Activated T-cell treated with anti-CD3 and anti-CD28 coated beads for 48 hours (primary cell): ENCODE data around the gene TAF13.

ENCODE experiments used
- DNase-seq: peaks from one replicate; pipeline ENCODE4 v3.0.0-alpha.2; 2020; ENCODE audit warnings: low read depth

The TAF13 gene, protein sequence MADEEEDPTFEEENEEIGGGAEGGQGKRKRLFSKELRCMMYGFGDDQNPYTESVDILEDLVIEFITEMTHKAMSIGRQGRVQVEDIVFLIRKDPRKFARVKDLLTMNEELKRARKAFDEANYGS

DNA sequence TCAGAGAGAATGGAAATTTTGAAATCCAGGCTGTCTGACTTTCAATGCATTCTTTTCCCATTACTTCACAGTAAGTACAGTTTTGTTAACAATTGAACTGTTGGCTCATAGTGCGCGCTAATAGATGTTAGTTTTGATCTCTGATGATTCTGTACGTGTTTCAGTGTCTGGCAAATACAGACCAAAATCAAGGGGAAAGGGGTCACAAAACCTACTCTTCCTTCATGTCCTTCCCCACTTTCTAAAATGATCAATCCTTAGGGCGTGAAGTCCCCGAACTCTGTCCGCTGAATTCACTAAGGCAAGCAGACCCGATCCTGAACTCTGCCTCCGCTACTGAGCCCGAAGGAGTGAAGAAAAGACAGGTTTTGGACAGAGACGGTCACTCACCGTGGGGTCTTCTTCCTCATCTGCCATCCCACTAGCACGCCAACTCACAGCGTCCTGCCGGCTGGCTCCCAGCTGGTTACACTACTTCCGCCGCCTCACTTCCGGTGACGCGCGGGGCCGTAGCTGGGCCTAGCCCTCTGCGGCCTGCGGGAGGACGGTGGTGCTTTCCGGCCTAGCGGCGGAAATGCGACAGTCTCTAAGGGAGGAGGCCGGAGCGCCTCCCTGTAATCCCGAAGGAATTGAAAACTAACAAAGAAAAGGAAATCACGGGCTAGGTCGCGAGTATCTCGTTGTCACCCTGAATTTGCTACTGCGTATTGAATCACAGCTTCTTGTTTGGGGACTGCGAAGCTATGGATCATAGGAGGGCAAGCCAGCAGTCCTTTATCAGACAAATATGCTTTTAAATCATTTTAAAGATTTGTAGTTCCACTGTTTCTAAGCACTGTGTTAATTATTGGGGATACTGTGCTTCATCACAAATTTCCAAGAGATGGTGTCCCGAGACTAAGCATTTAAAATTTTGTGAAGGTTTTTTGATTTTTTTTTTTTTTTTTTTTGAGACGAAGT lies at the start of gene TAF13:
Gene TAF13, minus strand, starts transcription at position 473 of the 960 bp plus-strand sequence. Its CDS starts 56 bp downstream, at position 417.
- peak; percentile 88 for DNase-seq

DNA sequence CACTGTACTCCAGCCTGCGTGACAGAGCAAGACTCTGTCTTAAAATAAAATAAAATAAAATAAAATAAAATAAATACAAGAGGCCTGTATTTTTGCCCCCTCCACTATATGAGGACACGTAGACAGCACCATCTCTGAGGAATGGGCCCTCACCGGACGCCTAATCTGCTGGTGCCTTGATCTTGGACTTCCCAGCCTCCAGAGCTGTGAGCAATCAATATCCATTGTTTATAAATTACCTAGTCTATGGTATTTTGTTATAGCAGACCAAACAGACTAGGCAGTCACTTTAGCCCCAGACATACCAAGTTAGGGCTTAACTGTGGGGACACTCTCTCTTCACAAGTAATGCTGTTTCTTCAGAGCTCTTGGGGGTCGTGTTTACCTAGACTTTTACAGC lies 44.6 kb upstream of the TAF13 start:
- no peak for DNase-seq

DNA sequence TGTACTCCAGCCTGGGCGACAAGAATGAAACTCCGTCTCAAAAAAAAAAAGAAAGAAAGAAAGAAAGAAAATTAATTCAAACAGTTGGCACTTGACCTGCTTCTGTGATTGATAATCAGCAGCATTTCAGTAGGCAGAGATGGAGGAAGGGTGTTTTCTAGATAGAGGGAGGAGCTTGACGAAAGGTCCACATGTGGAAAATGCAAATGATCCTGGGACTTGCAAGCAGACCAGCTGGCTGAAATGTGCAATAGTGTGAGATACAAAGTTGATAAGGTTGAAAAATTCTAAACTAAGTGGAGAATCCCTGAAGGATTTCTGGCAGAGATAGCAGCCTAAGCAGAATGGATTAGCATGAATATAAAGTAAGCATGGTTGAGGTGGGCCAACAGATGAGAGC lies 42.3 kb upstream of the TAF13 start:
- no peak for DNase-seq

DNA sequence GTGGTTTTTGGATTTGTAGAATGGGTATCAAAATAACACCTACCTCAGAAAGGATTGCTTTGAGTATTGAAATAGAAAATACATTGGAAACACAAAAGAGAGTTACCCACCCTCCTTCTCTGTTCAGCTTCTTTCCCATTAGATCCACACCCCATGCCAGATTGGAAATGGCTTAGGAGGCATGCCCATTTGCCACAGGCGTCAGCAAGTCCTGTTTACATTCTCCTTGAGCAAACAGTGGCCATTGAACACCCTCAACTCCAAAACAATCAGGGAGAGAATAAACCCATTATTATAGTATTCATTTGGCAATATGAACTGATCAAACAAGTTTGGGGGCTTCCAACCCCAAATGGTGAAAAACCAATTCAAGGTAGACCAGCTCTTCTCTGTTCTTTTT lies 40.5 kb upstream of the TAF13 start:
- DNase-seq, result no peak

DNA sequence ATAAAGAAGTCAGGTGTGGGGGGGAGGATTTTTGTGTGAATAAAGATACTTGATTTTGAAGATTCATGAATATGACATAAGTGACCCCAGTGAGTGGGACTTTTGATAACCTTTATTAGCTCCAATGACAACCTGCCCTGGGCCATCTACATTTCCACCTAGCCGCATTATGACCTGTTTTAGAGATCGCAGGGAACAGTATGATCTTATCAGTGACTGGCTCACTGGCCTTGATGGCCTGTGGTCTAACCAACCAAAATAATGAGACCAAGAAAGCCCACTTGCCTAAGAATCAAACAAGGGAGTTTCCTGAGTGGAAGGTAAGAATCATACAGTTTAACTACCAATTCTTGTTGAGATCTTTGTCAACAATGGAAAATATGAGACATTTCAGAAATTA lies 39.9 kb upstream of the TAF13 start:
- no peak for DNase-seq

DNA sequence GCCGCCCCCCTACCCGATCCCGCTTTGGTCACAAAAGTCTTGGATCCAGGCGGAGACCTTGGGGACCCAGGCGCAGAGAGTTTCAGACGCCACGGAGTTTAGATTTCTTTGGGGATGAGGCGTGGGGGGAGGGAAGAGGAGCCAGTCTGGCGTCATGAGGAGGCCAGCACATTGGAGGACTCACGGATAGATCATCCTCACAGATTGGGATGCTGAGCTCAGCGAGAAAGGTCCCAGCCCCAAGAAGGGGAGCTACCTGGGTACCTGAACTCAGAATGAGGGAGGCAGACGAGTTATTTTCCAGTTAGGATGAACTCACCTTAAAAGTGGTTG lies 38.5 kb upstream of the TAF13 start:
- no peak for DNase-seq

DNA sequence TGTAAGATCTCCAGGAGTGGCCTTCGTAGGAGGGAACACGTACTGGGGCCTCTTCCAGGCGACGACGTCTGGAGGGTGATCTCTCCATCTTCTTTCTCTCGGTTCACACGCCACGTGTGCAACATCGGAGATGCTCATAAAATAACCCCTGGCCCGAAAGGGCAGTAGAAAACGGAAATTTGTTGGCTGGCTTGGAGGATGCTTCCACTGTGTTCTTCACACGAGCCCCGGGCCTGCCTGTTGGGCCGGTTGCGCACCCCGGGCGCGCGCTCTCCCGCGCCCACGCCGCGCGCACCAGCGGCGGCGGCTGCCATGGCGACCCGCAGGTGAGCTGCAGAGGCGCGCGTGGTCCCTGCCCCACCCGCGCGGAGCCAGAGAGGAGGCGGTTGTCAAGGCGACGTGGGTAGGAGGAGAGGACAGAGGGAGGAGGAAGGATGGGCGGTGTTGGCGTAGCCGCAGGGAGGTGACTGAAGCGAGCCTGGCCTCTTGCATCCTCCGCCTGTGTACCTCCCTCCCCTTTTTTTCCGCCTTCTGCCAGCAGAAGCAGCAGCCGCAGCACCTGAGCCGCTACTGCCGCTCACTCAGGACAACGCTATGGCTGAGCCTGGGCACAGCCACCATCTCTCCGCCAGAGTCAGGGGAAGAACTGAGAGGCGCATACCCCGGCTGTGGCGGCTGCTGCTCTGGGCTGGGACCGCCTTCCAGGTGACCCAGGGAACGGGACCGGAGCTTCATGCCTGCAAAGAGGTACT lies 38.0 kb upstream of the TAF13 start, which contains the start of gene ELAPOR1:
Gene ELAPOR1, plus strand, starts transcription at position 526 of the 752 bp plus-strand sequence. Its CDS starts 69 bp downstream, at position 595.
- DNase-seq, result peak; percentile 63

DNA sequence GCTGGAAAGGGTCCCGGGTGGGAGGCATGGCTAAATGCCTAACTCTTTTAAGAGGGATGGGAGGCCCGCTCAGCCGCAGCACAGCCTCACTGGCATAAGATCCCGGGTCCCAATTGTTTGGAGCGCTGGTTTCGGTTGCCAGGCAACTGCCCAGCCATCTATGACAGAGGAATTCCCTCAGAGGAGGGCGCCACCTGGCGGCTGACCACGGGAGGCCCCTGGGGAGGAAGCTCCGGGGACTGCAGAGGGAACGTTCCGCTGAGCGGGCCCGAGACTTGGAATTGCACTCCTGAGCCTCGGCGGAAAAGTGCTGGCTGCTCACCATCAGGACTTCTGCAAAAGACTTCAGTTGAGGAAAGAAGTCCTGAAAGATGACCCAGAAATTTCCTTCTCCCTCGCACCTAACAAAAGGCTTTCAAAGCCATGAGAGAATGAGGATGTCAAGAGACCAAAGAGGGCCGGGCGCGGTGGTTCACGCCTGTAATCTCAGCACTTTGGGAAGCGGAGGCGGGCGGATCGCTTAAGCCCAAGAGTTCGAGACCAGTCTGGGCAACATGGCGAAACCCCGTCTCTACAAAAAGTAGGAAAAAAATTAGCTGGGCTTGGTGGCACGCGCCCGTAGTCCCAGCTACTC lies 37.0 kb upstream of the TAF13 start:
- DNase-seq, result peak; percentile 88

DNA sequence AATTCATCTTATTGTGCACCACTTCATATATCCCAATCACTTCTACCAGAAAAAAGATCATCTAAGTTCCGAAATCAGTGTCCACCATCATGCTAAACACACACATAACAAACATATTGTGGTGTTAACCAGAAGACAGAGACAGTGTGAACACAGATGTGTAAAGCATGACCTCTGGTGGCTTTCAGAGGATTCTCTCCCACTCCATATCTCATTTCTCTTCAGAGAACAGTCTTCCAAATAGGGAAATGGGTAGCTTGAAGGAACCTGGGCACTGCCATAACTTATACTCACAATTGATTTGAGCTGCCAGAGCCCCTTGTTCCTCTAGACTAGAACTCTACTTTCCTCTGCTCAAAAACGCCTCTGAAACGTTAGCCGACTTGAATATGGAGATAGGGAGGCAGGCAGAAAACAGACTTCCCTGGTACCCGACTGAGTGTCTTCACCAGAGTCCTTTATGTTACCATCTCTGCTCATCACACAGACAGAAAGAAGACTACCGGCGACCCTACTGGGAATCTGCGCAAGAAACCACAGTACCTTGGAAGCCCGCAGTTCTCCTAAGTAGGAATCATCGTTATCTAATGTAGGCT lies 36.4 kb upstream of the TAF13 start:
- DNase-seq, result no peak

DNA sequence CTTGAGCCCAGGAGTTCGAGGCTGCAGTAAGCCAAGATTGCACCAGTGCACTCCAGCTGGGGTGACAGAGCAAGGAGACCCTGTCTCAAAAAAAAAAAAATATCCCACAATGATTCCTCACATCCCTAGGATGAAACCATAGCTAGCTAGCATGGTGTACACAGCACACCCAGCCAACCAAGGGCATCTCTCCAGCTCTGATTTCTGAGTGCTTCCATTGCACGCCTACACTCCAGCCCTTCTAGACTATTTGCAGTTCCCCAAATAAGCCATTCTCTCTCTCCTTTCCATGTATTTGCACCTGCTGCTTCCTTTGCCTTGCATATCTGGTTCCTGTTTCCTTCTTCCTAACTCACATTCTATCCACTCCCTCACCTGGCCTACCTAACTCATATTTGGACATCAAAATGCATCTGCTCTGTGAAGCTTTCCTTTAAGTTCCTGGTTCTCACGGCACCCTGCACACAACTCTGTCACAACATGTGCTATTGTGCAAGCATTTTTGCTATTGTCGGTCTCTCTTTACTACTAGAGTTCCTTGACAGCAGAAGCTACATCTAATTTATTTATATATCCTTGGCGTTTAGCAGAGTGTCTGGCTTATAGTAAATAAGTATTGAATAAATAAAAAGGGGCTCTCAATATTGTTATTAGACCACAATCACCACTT lies 35.7 kb upstream of the TAF13 start:
- no peak for DNase-seq

DNA sequence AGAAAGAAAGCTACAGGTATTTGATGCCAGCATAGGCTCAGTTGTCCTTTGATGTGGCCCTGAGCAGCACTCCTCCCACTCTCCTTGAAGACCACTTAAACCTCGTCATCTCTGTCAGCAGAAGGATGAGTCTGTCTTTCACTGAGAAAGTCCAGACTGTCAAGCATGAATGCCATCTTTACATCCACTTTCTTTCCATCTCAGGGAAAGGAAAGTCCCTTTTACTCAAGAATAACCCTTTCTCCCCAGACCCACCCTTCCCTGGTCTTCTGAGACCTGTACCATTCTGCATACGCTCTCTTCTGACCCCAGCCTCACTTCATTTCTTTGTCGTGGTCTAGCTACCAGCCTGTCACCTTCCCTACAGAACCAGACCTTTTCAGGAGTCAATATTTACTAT lies 34.1 kb upstream of the TAF13 start:
- no peak for DNase-seq

DNA sequence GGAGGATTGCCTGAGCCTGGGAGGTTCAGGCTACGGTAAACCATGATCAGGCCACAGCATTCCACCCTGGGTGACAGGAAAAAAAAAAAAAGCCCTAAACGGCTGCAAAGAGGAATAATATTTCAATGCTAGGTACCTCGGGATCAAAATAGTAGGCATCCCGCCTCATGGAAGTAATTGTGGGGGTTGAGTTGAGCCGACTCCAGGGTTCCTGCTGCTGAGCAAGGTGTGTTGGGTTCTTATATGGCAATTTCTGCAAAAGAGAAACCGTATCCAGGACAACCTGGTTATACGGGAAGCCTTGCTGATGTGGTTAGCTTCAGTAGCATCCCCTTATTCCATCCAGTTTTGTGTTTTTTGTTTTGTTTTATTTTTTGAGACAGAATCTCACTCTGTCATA lies 32.0 kb upstream of the TAF13 start:
- DNase-seq, result no peak

DNA sequence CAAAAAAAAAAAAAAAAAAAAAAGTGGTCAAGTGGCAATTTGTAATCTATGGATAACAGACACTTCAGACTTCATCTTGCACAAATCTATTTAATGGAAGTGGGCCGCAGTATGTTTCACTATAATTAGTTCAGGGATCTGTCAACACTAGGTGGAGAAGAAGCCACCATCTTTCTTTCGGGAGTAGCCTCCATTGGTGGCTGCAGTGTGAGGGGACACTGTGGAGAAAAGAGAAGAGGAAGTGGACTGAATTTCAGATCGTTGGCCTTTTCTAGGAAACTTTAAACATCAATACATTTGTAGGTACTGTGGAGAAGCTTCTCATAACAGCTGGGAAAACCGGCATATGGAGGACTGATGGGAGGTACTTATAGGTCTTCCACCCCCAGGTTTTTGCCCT lies 30.1 kb upstream of the TAF13 start:
- DNase-seq, result no peak

DNA sequence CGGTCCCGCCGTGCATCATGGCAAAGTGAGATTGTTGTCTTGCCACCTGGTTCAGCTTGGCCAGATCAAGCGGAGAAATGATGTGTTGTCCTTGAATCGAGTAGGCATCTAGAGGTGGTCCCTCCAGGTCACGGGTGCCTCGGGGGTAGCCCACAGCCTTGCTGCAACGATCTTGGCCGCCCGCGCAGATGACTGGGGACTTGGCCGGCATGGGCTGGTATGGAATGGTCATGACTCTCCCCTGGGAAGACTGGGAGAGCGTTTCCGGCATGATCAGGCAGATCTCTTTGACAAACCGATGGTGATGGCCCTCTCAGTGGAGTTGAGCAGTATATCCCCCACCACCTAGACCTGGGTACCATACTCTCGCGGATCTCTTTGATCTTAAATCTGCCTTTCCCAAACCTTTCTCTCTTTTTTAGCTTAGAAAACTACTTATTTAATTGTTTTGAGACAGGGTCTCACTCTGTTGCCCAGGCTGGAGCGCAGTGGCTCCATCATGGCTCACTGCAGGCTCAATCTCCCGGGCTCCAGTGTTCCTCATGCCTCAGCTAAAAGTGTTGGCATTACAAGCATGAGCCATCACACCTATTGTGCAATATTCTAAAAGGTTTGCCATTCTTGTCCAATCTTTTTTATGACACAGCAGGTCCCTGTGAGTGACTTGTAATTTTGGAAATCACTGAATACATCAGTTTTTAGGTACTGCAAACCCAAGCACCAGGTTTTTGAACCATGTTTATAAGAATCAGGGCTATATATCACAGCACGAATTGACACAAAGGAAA lies 28.8 kb upstream of the TAF13 start:
- no peak for DNase-seq

DNA sequence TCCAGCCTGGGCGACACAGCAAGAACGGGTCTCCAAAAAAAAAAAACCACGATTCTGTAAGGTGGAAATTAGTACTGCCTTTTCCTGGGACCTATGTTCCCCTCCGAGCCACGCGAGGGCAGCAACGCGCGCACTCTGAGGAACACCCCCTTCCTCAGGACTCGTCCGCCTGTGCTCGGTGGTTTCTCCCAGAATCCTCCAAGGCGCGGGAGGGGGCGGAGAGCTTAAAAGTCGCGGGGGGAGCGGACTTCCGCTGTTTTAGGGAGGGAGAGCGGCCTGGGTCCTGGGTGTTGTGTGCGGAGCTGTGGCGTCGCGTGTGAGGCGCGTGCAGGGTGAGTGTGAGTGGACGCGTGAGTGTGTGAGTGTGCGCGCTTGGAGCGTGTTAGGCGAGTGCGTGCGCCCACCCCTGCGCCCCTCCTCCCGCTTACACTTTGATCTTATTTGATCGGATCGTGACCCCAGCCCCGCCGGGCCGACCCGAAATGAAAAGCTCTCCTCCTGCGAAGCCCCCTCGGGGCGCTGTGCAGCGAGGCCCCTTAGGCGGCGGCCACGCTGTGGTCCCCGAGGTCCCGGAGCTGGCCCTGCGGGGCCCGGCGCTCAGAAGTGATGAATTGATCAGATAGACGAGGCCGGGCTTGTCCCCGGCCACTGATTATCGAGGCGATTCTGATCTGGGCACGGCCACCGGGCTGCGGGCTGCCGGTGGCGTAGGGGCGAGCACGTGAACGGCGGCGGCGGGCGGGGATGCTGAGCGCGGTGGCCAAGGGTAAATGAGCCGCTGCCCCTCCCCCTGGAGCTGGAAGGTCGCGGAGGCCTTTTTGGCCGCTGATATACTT lies 24.4 kb upstream of the TAF13 start:
- DNase-seq, result peak; percentile 93

DNA sequence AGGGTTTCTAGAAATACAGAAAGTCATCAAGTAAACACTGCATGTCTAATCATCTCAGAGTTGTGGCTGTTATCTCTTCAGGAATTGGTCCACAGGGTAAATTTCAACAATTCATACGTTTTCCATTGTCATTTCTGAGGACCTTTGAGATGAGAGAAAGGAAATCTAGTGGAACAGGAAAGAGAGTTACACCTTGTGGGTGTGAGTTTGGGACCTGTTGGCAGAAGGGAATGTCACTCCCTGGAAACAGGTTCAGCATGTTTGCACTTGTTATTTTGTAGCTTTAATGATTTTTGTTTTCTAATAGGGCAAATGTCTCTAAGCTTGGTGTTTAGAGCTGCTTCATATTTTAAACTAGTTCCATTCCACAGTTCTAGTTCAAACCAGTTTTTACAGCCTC lies 20.3 kb upstream of the TAF13 start:
- DNase-seq, result no peak

DNA sequence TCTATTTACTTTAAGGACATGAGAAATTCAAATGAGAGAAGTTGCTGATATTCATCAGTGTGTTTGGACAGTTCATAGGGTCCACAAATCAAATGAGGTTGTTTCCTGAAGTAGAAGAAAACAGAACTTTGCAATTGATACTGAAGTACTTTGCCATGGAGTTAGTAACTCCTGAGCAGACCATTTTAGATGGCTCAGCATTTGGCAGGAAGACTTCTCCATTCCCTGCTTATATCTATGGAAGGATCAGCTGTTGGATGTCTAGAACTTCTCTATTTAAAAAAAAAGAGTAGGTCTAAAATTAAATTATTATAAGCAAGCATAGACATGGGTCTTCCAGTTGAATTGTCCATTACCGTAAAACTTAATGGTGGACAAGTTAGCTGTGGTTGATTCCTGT lies 19.8 kb upstream of the TAF13 start:
- DNase-seq, result no peak

DNA sequence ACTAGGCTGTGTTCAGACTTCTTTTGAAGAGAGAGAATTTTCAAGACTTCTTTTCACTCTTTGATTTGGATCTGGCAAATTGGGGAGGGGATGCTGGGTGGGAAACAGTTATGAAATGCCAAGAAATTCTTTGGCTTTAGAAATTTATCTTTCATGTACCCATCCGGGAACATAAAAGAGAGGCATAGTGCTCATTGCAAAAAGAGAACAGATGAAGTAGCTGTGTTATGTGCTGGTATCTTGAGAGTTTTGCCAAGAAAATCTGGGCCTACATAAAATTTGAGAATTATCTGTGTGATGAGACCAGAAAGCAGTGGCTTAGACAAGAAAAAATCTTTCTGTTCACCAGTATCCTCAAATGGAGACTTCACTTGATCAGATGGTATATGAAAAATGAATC lies 19.1 kb upstream of the TAF13 start:
- DNase-seq, result no peak

DNA sequence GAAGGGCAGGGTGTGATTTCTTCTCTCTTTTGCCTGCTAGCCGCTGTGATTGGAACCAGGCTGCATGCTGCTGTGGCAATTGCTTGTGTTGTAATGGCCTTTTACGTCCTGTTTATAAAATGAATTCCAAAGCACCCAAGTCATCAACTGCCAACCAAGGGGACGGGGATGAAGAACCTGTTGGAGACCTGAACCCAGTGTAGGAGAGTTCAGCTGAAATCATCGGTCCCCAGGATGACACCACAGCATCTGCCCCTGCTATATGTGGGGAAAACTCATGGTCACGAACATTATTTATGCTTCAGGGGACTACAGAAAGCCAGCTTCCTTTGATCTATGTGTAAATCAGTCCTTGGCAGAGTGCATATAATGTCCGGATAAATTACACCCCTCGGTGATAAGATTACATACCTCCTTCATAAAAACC lies 18.6 kb upstream of the TAF13 start:
- DNase-seq, result no peak

DNA sequence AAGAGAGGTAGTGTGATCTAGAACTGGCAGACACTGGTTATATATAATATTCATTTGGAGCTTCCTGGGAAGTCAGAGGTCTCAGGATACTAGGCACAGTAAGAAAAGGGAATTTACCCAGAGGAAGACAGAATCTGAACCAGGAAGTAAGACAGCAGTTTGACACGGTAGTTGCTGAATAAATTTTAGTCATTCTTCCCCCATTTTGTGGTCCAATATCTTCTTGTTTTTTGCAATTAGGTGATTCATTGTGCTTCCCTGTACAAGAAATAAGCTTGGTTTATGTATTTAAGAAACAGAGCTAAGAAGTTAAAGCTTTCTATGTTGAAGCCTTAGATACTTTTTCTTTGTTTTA lies 16.0 kb upstream of the TAF13 start:
- DNase-seq, result no peak
